NCI-H2227 (cell line): ENCODE data around the gene SIDT1.

ENCODE experiments used
- DNase-seq: peaks from one replicate; lab custom pipeline; 2025; ENCODE audit not compliant: unreplicated experiment; lab: John Stamatoyannopoulos, UW

SIDT1 gene

GRCh38 chr3:113677737-113678136 lies 145.4 kb downstream of the SIDT1 start:
- no peak for DNase-seq

GRCh38 chr3:113678773-113679172 lies 146.4 kb downstream of the SIDT1 start:
- no peak for DNase-seq
